Embryonic facial prominence (tissue), 1 donor: ENCODE results near the gene SHB.

ENCODE experiments used
- DNase-seq: peaks from one replicate; pipeline ENCODE4 v3.0.0-alpha.2; 2016; ENCODE audit errors: extremely low spot score

SHB gene

DNA sequence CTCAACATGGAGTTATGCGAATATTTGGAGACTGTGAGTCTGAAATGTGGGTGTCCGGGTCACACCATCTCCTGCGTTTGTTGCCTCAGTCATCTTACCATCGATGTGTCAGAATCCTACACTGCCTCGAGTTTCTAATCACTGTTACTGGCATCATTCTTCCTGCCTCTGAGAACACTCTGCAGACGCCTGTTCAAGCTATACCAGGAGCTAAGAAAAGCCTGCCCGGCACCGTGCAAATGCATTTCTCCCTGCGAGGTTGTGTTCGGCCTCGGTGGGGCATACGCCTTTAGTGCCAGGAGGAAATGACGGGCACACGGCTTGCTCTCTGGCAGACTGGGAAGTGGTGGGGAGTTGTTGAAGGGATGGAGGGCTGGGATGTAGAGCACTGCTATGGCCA is 133.9 kb downstream of the SHB start:
- no peak for DNase-seq

- DNase-seq, result no peak
Observed at GRCh38 chr9:37931592-37931991, 137.4 kb downstream of the SHB start.

- no peak for DNase-seq
Observed at GRCh38 chr9:37929441-37929895, 139.6 kb downstream of the SHB start.

DNA sequence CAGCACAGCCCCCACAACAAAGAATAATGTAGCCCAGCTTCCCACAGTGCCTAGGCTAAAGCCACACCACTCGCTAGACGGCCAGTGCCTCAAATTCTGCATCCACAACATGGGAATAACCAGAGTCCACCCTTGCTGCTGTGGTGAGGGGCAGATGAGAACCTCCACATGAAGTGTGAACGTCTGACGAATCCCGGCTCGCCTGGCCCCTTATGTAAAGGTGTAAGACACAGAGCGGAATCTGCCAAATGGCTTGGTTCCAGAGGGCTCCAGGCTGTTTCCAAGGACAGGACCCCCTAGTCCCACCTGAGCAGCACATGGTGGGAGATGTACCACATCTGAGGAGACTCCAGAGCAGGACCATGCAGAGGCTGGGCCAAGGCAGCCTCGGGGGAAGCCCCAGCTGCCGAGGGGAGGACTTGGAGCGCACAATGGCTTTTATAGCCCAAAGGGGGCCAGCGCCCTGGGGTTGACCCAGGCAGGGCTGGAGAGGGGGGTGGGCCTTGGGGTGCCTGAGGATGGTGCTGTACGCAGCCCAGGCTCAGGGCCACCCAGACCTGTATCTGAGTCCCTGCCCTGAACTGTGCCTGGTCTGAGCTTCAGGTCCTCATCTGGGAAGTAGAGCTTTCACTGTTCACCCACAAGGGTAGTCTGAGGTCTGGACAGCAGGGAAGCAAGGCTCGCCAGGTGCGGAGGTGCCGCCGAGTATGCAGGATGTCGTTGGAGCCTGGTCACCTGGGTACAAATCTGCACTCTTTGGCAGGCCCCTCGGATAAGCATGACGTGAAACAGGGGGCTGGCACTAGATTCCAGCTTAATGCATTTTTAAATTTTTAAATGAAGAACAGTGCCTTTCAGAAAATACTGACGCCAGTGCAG is 140.2 kb downstream of the SHB start:
- no peak for DNase-seq

DNA sequence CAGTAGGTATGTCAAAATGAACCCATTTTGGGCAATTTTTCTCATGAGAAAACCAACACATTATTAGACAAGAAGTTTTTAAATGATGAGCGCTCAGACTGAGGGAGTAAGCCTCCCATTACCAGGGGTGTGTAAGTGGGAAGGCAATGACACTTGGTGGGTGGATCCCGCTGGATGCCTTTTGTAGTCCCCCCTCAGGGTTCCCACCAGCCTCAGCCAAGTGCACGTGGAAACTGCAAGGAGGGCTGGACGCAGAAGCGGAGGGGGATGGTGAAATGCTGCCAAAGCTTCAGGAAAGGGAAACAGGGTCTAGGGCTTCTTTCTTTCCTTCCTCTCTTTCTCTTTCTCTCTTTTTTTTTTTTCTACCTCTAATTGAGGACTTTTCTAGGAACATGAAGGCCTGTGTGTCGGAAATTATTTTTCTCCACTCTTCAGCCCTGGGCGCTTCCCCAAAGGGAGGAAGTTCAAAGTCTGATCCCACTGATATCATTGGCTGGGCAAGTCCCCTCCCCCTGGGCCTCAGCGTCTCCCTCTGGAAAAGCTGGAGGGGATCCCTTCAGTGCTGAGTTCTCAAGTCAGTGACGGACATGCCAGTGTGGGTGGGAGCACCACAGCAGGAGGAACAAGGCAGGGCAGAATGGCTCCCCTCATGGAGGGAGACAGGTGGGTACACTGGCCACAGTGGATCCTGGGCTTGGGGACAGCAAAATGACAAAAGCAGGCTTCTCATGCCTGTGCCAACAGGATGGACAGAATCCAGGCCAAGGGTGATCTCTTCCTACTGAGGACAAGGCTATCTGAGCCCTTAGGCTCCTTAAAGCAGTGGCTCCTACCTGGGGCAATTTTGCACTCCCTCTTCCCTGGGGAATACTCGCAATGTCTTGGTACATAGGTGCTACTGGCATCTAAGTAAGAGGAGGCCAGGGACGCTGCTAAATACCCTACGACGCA is 141.2 kb downstream of the SHB start:
- DNase-seq, result no peak

DNA sequence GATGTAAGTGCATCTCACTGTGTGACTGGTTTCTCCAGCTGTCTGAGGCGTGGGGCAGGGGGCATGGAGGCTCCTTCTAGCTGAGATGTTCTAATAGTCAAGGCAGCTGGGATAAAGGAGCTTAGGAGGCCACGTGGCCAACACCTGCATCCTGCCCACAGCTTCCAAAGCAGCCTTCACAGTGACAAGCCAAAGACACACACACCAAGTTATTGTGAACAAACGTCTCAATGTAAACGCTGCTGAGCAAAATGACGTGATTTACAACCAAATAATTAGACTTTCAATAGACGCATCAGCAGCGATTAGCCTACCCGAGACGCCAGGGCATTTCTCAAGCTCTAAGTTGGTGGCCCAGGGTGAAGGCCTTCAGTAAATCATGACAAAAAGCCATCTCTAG is 141.9 kb downstream of the SHB start:
- DNase-seq, result no peak

DNA sequence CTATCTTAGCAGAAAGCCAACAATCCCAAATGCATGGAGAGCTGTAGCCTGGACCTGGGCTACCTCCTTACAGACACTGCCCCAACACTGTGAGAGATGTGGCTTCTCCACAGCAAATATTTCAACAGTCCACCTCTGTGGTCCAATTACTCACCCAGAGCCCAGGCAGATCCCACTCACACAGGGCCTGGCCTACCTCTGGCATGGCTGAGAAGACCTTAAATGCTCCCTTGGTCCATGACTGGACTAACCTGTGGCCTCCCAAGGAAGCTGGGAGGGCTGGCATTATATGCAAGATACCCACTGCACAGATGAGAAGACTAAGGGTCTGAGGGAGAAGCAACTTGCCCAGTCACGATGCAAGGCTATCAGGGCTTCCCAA is 142.3 kb downstream of the SHB start:
- no peak for DNase-seq

GRCh38 chr9:37925786-37926736 is 143.0 kb downstream of the SHB start:
- no peak for DNase-seq

- DNase-seq, result no peak
Observed at GRCh38 chr9:37925006-37925405, 144.0 kb downstream of the SHB start.

DNA sequence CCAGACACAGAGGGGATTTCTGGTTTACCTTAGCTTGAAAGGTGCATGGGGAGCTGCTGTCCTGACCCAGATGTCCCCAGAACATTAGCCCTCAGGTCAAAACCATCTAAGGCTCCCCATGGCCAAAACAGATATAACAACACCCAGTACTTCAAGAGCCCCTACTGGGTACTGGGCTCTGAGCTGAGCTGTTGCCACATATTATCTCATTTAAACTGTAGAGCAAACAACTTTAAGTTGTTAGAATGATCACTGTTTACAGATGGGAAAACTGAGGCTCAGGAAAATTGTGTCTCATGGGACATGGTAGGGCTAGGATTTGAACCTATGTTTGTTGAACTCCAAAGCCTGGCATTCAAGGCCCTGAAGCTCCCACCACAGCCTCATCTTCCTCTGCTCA is 144.5 kb downstream of the SHB start:
- no peak for DNase-seq

- no peak for DNase-seq
Observed at GRCh38 chr9:37923796-37924427, 145.1 kb downstream of the SHB start.

GRCh38 chr9:37923118-37923795 is 145.8 kb downstream of the SHB start:
- DNase-seq, result no peak

DNA sequence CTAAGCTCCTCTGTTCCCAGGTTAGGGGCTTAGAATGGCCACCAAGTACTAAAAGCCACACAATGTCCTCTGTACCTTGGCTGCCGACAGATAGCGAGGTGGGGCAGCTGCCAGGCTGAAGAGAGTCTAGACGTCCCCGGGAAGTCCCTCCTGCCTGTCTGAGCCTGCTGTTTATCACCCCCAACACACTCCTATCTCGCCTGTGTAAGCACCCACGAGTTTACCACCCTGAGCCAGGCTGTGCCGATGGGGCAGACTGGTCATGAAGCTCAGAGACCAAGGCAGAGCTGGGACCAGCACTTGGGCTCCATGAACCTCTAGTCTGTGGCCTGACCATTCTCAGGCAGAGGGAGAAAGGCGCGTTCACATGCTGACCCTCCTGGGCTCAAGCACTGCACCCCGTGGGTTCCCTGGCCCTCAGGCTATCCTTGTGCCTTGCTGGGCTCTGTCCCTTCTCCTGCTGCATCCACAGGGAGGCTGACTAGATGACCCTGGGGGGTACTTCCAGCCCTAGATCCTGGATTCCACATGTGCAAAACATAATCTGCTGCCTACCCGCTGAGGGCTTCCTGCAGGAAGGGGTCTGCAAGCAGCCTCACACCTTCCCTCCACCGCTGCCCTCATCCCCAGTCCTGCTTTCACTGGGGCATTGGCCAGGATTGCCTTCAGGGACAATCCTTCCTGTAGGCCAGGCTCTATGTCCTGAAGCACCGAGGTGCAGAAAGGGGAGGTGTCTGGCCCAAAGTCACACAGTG is 146.5 kb downstream of the SHB start:
- DNase-seq, result no peak

GRCh38 chr9:37921546-37922300 is 147.3 kb downstream of the SHB start:
- no peak for DNase-seq

GRCh38 chr9:37921168-37921510 is 147.9 kb downstream of the SHB start:
- no peak for DNase-seq

DNA sequence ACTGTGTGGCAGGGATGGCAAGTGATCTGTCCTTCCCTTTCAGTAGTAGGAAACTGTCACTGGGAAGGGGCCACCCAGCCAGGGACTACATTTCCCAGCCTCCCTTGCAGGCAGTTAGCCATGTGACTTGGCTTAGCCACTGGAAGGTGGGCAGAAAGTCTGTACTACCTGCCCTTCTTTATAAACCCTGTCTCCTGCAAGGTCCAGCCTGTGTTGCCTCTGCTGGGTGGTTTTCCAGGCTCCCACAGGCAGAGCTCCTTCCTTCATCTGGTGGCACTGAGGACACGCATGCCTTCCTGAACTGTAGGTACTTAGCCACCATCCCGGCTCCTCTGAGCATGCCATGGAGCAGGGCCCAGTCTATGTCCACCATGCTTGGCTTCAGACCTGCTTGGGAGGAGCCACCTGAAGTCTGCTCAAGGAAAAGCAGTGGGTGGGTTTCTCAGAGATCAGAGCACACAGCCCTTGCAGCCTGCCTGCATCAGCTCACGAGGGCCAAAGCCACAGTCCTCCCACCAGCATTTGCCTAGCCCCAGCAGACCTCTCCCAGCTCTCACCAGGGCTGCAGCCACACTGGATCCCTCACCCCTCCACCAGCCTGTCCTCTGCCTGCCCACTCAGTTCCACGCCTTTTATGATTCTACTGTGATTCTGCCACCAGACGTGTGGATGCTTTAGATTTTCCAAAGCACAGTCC is 148.4 kb downstream of the SHB start:
- DNase-seq, result no peak

DNA sequence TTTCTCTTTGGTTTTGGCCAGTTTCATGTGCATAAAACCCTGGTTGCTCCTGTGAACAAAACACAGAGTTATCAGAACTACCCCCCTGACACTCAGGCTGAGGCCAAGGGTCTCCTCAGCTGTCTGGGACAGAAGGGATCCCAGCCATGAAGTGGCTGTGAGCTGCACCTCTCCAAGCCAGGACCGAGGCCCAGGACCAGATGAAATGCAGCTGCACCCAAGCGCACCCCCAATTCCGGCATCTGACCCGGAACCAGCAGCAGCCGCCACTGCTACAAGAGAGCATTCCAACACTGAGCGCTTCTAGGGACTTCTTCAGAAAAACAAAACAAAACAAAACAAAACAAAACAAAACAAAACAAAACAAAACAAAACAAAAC is 149.1 kb downstream of the SHB start:
- DNase-seq, result no peak

GRCh38 chr9:37919246-37919955 is 149.6 kb downstream of the SHB start:
- no peak for DNase-seq
